Panc1 (cell line): ENCODE measurements around the gene CRB2.

Source experiments
- POLR2AphosphoS5 ChIP-seq: IDR thresholded peaks from 2 replicates; pipeline ENCODE4 v1.6.1; 2012; ENCODE audit warnings: mild to moderate bottlenecking, low read depth, low read length, moderate library complexity
- REST ChIP-seq, 2 experiments: IDR thresholded peaks; 2 replicates each; pipeline ENCODE4 v1.6.1; 2011 to 2012; ENCODE audit warnings: low read depth in 2 of 2, control low read depth in 1 of 2, low read length in 1 of 2, mild to moderate bottlenecking in 1 of 2, moderate library complexity in 1 of 2; ENCODE audit not compliant: insufficient read depth in 1 of 2
- SIN3A ChIP-seq: IDR thresholded peaks from 2 replicates; pipeline ENCODE4 v1.6.1; 2012; ENCODE audit warnings: low read depth, mild to moderate bottlenecking, low read length, moderate library complexity, borderline replicate concordance; ENCODE audit not compliant: insufficient read depth
- TF ChIP-seq, protein P1 (sequence below): fragments of 450-650 bp; IDR thresholded peaks from 2 replicates; pipeline ENCODE4 v1.5.1; 2017; ENCODE audit warnings: mild to moderate bottlenecking

DNA sequence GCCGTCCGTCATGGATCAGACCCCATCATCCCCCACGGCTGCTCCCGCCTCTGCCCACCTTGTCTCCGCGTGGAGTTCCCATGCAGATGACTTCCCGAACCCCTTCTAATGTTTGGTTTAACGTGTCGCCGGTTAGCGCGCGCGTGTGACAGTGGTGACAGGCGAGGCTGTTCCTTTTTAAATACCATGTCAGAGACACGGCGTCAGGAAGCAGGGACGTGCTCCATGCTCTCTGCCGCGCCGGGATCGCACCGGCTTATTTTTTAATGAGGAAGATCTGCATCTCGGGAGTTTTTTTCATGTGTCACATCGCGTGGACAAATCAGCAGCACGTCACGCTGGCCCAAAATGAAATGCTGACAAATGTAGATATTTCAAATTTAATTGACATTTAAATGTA, 35.9 kb downstream of the CRB2 start:
- TF ChIP-seq, protein P1, sequence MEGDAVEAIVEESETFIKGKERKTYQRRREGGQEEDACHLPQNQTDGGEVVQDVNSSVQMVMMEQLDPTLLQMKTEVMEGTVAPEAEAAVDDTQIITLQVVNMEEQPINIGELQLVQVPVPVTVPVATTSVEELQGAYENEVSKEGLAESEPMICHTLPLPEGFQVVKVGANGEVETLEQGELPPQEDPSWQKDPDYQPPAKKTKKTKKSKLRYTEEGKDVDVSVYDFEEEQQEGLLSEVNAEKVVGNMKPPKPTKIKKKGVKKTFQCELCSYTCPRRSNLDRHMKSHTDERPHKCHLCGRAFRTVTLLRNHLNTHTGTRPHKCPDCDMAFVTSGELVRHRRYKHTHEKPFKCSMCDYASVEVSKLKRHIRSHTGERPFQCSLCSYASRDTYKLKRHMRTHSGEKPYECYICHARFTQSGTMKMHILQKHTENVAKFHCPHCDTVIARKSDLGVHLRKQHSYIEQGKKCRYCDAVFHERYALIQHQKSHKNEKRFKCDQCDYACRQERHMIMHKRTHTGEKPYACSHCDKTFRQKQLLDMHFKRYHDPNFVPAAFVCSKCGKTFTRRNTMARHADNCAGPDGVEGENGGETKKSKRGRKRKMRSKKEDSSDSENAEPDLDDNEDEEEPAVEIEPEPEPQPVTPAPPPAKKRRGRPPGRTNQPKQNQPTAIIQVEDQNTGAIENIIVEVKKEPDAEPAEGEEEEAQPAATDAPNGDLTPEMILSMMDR: no peak
- TF ChIP-seq REST (IDR thresholded peaks at IDR 0.05; ENCODE audit: insufficient read depth in 1 of 2, low read depth in 2 of 2, low read length in 1 of 2) (no peak), SIN3A (no peak), POLR2AphosphoS5 (no peak)
